HG02642 (cell line): Measurements from ENCODE around the gene NELFCD.
A peak's percentile ranks its signal among the peaks of the same experiment; 100 is the strongest.
"Not testable (repeated sequence)": the region's sequence is repeated elsewhere in the genome, so short reads cannot be mapped to it uniquely, and the experiment has no call there.

ENCODE experiments used
- ATAC-seq: cut with Tn5 transposase; IDR thresholded peaks from one replicate; pipeline ENCODE4 v1.9.1; 2021; ENCODE audit warnings: mild to moderate bottlenecking; ENCODE audit not compliant: unreplicated experiment, poor library complexity

The NELFCD gene

DNA sequence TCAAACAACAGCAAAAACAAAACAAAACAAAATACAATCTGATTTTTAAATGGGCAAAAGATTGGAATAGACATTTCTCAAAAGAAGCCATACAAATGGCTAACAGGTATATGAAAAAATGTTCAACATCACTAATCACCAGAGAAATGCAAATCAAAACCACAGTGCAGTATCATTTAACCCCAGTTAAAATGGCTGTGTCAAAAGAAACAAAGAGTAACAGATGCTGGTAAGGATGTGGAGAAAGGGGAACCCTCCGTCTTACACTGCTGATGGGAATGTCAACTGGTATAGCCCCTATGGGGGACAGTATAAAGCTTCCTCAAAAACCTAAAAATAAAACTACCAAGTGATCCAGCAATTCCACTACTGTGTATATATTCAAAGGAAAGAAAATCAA, 10.9 kb upstream of the NELFCD start:
- no peak for ATAC-seq

DNA sequence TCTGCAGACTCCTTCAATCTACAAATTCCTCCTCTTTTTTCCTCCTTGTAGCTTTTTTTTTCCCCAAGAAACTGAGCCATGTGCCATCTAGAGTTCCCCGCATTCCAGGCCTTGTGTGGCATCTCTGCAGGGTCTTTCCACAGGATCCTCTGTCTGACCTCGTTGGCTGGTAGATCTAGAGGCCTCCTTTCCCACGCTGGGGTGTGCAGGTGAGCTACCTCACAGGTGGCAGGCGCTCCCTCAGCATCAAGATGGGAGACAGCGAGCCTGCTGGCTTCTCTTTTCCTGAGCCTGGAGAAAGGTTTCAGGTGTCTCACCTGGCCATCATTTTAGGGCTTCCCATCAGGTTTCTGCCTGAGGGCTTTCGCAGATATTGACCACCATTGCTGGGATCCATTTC, 9.6 kb upstream of the NELFCD start:
- no peak for ATAC-seq

DNA sequence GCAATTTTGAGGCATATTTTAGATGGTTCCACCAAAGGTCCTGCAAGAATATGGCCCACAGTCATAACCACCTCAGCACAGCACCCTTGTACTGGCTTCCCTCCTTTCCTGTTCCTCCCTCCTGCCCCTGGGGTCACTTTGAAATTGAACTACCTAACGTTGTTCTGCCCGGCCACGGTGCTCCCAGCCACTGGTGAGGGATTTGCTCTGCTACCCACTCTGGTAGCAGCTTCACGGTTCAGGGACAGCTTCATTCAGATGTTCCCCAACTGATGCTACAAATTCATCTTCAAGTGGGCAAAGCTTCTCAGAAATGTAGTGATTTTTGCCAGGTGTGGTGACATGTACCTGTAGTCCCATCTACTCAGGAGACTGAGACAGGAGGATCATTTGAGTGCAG, 7.9 kb upstream of the NELFCD start:
- ATAC-seq = no peak

DNA sequence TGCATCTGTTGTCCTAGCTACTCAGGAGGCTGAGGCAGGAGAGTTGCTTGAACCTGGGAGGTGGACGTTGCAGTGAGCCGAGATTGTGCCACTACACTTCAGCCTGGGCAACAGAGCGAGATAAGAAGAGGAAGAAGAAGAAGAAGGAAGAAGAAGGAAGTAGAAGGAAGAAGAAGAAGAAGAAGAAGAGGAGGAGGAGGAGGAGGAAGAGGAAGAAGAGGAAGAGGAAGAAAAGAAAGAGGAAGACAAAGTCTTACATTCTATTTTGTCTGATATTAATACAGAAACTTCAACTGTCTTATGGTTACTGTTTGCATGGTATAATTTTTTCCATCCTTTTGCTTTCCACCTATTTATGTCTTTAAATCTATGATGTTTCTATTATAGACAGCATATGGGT, 7.2 kb upstream of the NELFCD start:
- no peak for ATAC-seq

DNA sequence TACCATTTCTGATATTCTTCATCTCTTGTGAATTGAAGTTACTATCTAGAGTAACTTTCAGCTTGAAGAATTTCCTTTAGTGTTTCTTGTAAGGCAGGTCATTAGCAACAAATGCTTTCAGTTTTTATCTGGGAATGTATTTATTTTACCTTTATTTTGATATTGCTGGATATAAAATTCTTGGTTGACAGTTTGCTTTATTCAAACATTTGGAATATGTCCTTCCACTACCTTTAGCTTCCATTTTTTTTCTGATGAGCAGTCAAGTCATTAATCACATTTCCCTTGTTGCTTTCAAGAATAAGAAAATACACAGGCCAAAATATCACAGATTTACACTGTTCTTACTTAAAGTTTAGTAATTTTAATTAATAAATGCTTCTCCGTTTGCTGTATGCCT, 5.7 kb upstream of the NELFCD start:
- no peak for ATAC-seq

DNA sequence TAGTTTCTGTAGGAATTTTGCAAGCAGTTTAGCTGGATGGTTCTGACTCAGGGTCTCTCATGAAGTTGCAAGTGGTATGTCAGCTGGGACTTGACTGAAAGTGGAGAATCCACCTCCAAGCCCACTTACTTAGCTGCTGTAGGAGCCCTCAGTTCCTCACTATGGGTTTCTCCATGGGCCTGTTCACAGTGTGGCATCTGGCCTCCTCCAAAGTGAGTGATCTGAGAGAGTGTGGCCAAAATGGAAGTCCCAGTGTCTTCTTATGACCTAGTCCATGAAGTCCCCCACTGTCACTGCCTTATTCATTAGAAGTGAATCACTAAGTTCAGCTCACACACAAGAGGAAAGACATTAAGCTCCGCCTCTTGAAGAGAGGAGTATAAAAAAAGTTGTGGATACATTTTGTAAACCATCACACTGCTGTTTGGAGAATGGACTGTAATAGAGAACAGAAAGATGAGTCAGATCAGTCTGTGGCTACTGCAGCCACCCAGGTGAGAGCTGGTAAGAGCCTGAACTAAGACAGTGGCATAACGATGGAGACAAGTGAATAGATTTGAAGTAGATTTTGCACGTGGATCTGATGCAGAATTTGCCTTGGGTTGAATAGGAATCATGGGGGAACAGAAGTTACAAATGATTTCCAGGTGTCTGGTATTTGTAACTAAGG, 4.9 kb upstream of the NELFCD start:
- no peak for ATAC-seq

DNA sequence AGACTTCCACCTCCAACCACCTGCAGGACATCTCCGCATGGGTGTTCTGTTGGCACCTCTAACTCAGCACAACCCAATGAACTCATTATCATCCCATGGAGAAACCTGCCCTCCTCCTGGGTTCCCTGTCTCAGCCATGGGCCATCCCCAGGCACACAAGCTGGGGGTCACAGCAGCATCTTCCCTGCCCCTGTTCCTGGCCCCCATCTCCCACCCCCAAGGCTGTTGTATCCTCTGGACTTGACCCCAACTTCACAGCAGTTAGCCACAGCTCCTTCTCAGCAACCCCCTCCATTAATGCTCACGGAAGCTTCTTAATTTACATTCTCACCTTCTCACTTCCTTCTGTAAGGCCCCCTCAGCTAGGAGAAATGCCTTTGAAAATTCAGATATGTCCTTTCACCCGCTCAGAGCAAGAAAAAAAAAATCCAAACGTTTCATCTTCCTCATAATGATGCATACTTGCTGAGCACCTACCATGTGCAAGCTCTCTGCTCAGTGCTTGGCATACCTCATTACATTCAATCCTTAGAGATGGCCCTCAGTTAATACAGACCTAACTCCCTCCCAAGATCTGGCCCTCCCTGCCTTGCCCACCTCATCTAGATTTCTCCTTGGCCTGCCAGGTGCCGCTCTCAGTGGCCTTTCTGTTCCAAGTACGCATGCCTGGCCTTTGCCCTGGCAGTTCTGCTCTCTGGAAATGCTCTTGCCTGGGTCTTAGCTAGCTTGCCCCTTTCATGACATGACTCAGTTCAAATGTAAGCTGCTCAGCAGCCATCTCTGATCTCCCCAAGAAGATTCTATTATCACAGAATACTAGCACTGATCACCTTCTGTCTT, 2.5 kb upstream of the NELFCD start:
- no peak for ATAC-seq

DNA sequence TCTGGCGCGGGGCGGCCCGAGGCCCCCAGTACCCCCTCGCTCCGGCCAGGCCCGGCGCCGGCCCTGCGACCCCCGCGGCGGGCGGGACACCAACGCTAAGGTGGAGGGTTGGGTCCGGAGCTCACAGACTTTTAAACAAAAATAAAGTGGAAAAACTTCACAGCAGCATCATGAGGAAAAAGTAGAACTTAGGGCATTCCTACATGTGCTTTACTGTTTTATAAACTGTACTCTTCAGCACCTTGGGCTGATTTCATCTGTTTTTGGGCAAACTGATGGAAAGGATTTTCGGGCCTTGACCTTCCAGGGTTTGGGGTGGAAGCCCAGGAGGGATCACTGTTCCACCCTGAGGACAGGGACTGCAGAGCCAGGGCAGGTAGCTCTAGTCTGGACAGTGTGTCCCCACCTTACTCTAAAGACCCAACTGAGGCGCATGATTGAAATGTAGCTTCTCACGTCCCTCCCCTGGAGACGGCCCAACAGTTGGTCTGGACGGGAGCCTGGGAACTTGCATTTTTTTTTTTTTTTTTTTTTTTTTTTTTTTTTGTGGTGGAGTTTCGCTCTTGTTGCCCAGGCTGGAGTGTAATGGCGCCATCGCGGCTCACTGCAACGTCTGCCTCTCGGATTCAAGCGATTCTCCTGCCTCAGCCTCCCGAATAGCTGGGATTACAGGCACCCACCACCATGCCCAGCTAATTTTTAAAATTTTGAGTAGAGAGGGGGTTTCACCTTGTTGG, 740 bp downstream of the NELFCD start:
- peak; percentile 6 for ATAC-seq

DNA sequence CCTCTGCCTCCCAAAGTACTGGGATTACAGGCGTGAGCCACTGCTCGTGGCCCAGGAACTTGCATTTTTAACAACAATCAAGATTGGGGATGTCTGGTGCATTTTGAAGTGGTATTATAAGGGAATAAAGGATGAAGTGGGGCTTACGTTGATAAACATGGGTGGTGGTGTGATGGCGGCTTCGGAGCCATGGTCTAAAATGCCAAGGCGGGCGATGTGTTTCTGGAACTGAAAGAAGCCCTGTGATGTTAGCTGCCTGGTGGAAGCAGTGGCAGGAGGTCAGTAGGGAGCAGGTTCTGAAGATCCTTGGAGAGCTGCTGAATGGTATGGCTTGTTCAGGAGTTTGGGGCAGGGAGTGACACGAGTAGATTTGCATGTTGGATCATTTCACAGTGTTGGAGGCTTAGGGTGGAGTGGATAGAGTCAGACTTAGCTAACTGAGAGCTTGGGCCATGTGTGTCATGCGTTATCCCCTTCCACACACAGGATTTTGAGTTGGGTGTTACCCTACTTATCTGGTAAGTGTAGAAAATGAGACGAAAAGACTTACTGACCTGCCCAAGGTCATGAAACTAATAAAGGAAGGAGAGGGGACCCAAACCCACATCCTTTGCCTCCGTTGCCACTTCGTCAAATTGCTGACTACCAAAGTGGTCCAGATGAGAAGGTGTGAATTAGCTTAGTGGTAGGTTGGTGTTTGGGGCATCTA, 1.5 kb downstream of the NELFCD start:
- ATAC-seq = no peak

DNA sequence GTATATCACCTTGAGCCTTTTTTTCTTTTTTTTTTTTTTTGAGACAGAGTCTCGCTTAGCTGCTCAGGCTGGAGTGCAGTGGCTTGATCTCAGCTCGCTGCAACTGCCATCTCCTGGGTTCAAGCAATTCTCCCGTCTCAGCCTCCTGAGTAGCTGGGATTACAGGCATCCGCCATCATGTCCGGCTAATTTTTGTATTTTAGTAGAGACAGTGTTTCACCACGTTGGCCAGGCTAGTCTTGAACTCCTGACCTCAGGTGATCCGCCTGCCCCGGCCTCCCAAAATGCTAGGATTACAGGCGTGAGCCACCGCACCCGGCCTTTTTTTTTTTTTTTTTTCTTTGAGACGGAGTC, 2.0 kb downstream of the NELFCD start:
- ATAC-seq = not testable (repeated sequence)

DNA sequence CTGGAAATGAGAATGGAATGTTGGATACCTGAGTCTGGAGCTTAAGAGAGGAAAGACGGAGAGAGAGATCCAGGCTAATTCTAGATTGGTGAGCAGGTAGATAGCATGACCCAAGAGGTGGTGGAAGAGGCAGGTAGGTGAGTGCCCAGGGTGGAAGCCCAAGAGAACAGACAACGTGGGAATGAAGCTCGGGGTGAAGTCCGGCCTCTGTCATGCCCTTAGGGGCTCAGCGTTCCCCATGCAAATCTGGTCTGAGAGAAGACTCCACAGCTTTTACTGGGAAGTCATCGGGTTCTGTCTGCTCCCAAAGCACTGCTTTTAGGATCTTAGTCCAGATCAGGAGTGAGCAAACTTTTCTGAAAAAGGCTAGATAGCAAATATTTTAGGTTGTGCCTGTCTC, 3.6 kb downstream of the NELFCD start:
- no peak for ATAC-seq

DNA sequence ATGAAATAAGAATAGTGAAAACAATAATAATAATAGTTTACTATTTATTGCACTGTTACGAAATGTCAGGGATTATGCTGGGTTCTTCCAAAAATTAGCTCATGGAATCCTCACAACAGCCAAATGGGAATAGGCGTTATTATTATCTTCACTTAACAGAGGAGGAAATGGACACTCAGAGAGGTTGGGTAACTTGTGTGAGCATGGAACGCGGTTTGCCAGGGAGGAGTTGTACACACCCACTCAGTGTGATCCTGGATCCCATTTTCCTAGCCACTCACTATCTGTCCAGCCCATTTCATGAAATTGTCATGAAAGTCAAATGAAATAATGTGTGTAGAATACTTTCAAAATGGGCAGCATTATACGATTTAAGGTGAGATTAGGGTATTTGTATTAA, 4.6 kb downstream of the NELFCD start:
- no peak for ATAC-seq

DNA sequence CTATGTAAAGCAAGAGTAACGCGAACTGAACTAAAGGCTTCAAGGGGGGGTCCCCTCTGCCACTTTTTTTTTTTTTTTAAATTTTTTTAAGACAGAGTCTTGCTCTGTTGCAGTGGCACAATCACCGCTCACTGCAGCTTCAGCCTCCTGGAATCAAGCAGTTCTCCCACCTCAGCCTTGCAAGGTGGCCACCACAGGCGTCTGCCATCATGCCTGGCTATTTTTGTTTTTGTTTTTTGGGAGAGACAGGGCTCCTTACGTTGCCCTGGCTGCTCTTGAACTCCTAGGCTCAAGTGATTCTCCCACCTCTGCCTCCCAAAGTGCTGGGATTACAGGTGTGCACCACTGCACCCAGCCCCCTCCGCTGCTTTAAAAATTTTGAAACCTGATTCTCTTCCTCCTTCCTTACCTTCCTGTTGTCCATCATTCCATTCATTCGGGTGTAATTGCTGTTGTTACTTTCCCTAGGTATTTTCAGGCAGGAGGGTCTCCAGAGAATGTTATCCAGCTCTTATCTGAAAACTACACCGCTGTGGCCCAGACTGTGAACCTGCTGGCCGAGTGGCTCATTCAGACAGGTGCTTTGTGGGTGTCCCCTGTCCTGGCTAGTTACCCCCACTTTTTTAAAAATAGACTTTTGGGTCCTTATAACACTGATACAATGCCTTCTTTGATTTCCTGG, 5.4 kb downstream of the NELFCD start:
- ATAC-seq = no peak

DNA sequence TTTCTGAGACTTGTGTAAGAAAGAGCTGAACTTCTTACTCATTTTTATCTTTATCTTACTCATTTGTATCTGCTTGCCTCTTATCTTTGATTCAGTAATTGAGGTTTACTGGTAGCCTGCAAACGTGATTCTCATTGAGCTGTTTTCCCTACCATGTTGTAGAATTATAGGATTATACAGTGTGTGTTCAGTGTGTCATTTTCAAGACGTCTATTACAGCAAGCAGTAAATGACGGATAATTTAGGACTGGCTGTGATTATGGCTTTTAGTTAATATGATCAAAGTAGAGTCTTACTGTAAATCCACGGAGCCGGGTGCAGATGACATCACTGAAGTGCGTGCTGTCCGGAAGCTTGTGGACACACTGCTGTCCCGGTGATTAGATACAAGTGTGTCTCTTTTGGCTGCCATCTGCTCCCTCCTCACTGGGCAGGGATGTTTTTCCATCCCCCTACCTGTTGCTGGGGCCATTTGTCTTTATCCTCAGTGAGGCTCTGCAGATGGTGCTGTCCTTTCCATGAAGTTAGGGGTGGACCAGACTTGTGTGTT, 6.0 kb downstream of the NELFCD start:
- no peak for ATAC-seq

DNA sequence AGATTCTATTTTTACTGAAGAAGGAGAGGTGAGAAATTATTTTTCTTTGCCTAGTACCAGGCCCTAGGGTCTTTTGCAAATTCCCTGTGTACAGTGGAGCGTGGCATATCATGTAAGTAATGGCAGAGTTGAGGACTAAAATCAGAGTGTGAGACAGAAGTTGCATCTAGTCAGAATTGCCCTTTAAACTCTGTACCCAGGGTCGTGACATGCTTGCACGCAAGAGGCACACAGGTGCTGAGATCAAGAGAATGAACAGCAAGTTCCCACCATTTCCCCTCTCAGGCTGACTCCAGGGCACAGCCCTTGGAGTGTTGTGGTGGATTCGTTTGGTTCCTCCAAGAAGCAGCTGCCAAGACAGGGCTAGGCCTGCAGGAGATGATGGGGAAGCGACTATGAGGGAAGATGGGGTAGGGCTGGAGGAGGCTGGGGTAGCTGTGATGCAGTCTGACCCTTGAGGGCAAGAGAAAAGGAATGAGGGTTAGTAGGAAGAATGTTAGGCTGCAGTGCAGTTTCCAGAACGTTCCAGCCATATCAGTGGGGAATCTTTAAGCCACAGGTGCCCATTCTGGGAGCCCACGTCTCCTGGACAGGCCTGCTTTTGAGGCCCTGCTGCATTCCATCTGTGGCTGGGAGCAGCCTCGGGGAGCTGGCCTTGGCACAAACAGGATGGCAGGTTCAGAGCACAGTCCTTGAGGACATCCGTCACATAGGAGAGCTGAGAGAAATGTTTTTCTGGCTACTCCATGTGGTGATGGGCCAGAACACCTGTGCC, 6.9 kb downstream of the NELFCD start:
- ATAC-seq = no peak

DNA sequence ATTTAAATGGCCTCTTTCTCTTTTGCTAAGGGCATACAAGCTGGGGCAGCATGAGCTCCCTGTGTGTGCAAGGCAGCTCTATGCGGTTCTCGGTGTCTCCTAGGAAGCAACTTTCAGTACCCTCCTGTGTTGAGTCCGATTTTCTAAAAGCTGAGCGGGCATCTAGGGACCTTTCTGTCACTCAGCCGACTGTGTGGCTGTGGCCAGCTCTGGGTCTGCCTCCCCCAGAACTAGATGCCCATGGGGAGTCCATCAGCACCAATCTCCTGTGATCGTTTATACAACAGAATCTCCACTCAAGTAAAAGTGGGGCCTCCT, 7.5 kb downstream of the NELFCD start:
- ATAC-seq = no peak

DNA sequence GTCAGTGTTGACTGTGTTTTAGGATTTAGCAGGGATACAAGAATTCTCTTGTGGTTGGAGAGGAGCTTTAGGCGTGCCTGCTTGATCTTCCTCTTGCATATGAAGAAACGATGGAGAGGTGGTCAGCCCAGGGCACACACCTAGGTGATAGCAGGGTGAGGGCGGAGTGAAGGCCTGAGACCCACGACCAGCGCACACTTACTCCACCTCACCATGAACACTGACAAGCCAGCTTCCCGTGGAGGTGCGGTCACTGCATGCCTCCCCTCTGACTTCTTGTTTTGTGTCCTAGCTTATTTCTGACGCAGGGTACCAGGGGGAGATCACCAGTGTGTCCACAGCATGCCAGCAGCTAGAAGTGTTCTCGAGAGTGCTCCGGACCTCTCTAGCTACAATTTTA, 8.1 kb downstream of the NELFCD start:
- no peak for ATAC-seq

DNA sequence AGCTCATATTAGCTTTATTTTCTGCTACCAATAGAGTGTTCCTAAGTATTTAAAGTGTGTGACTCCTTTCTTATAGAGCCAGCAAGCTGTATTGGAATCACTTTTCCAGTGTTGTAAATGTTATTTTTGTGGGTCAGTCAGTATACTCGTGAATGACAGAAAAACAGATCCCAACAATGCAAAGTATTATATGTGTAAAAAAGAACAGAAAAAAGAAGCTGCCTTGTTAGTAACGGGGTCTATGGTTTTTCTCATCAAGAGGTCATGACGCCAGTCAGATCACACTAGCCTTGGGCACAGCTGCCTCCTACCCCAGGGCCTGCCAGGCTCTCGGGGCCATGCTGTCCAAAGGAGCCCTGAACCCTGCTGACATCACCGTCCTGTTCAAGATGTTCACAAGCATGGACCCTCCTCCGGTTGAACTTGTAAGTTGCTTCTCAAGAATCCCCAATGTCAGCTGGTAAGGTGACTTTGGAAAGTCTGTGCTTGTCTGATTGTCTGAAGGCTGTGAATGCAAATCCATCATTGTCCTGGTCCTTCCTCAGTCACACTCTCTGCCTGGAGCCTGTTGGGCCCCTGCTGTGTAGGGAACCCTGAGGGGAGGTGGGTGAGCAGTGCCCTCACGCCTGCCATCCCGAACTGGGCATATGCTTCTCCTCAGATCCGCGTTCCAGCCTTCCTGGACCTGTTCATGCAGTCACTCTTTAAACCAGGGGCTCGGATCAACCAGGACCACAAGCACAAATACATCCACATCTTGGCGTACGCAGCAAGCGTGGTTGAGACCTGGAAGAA, 9.8 kb downstream of the NELFCD start:
- ATAC-seq = no peak

DNA sequence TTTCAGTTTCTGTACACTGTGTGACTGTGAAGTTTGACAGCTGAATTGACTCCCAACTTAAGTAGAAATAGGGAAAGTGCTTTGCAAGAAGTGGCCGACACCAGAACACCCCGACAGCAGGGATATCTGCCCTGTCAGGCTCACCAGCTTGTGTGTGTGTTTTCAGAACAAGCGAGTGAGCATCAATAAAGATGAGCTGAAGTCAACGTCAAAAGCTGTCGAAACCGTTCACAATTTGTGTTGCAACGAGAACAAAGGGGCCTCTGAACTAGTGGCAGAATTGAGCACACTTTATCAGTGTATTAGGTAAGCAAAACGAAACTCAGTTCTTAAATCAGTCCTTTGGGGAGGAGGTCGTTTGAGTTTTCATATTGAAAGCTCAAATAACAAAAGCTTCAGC, 10.7 kb downstream of the NELFCD start:
- ATAC-seq = no peak
